HepG2 (cell line): ENCODE data around the gene CAMTA2. TPM values are rescaled to one million over a fixed set of nuclear protein-coding genes. Genes with fewer than 3 reads are reported as not detected.

ENCODE experiments used
- CEBPB ChIP-seq: IDR thresholded peaks from 2 replicates; pipeline ENCODE4 v1.6.1; 2011; ENCODE audit warnings: low read depth, low read length, improper control_type of control experiment, borderline replicate concordance
- EED ChIP-seq: sonication (generic); formaldehyde crosslinking; IDR thresholded peaks from 2 replicates; pipeline ENCODE4 v1.5.0; 2020; ENCODE audit warnings: mild to moderate bottlenecking, missing genetic modification reagents
- FOSL2 ChIP-seq: sonication (generic); formaldehyde crosslinking; IDR thresholded peaks from 2 replicates; pipeline ENCODE4 v1.4.0; 2020; ENCODE audit warnings: missing genetic modification reagents
- HDAC1 ChIP-seq: sonication (generic); formaldehyde crosslinking; IDR thresholded peaks from 2 replicates; pipeline ENCODE4 v1.5.1; 2020; ENCODE audit warnings: mild to moderate bottlenecking, missing genetic modification reagents
- HNF4G ChIP-seq, 2 experiments: sonication (generic) in 1 of 2; formaldehyde crosslinking in 1 of 2; IDR thresholded peaks; 2 replicates each; pipeline versions ENCODE4 v1.4.0 to v1.6.1; 2011 to 2020; ENCODE audit warnings: borderline replicate concordance in 2 of 2, low read depth in 2 of 2, mild to moderate bottlenecking in 2 of 2, low read length in 1 of 2, missing genetic modification reagents in 1 of 2, moderate library complexity in 1 of 2
- ISX ChIP-seq: sonication (generic); formaldehyde crosslinking; conservative IDR thresholded peaks from 2 replicates; pipeline ENCODE4 v1.5.0; 2020; ENCODE audit warnings: missing genetic modification reagents
- ONECUT2 ChIP-seq: sonication (generic); formaldehyde crosslinking; IDR thresholded peaks from 2 replicates; pipeline ENCODE4 v1.4.0; 2020; ENCODE audit warnings: missing genetic modification reagents
- PCBP1 ChIP-seq: fragments of 200-400 bp; formaldehyde crosslinking; IDR thresholded peaks from 2 replicates; pipeline ENCODE4 v1.6.1; 2017; ENCODE audit warnings: mild to moderate bottlenecking, low read depth, low read length, borderline replicate concordance
- RARA ChIP-seq: IDR thresholded peaks from 2 replicates; pipeline ENCODE4 v1.6.1; 2016; ENCODE audit warnings: missing genetic modification reagents, missing compliant biosample characterization
- RELA ChIP-seq: sonication (generic); formaldehyde crosslinking; IDR thresholded peaks from 2 replicates; pipeline ENCODE4 v1.4.0; 2020; ENCODE audit warnings: missing genetic modification reagents
- RXRB ChIP-seq: IDR thresholded peaks from 2 replicates; pipeline ENCODE4 v1.6.1; 2016; ENCODE audit warnings: borderline replicate concordance, missing genetic modification reagents, missing compliant biosample characterization
- TBX2 ChIP-seq: sonication (generic); formaldehyde crosslinking; IDR thresholded peaks from 2 replicates; pipeline ENCODE4 v1.5.0; 2020; ENCODE audit warnings: missing genetic modification reagents, mild to moderate bottlenecking, borderline replicate concordance
- YEATS4 ChIP-seq: sonication (generic); formaldehyde crosslinking; IDR thresholded peaks from 2 replicates; pipeline ENCODE4 v1.4.0; 2020; ENCODE audit warnings: missing genetic modification reagents, borderline replicate concordance
- ZMAT3 ChIP-seq: sonication (generic); formaldehyde crosslinking; conservative IDR thresholded peaks from 2 replicates; pipeline ENCODE4 v1.7.0; 2021; ENCODE audit warnings: missing genetic modification reagents
- ZNF207 ChIP-seq: fragments of 450-650 bp; IDR thresholded peaks from 2 replicates; pipeline ENCODE4 v1.6.1; 2016; ENCODE audit warnings: antibody characterized with exemption, borderline replicate concordance
- ZNF264 ChIP-seq: sonication (generic); formaldehyde crosslinking; IDR thresholded peaks from 2 replicates; pipeline ENCODE4 v1.4.0; 2020; ENCODE audit warnings: missing genetic modification reagents
- ZNF333 ChIP-seq: sonication (generic); formaldehyde crosslinking; IDR thresholded peaks from 2 replicates; pipeline ENCODE4 v1.4.0; 2020; ENCODE audit warnings: mild to moderate bottlenecking, missing genetic modification reagents, borderline replicate concordance
- ZNF343 ChIP-seq: sonication (generic); formaldehyde crosslinking; IDR thresholded peaks from 2 replicates; pipeline ENCODE4 v1.4.0; 2020; ENCODE audit warnings: mild to moderate bottlenecking, missing genetic modification reagents
- ZNF598 ChIP-seq: sonication (generic); formaldehyde crosslinking; IDR thresholded peaks from 2 replicates; pipeline ENCODE4 v1.5.1; 2020; ENCODE audit warnings: mild to moderate bottlenecking, missing genetic modification reagents, borderline replicate concordance
- ZNF678 ChIP-seq: sonication (generic); formaldehyde crosslinking; IDR thresholded peaks from 2 replicates; pipeline ENCODE4 v1.4.0; 2020; ENCODE audit warnings: mild to moderate bottlenecking, missing genetic modification reagents
- ZNF749 ChIP-seq: sonication (generic); formaldehyde crosslinking; IDR thresholded peaks from 2 replicates; pipeline ENCODE4 v1.8.0; 2022; ENCODE audit warnings: mild to moderate bottlenecking, missing genetic modification reagents, moderate library complexity, borderline replicate concordance
- ZSCAN20 ChIP-seq: sonication (generic); formaldehyde crosslinking; IDR thresholded peaks from 2 replicates; pipeline ENCODE4 v1.4.0; 2020; ENCODE audit warnings: missing genetic modification reagents, mild to moderate bottlenecking, borderline replicate concordance
- polyA plus RNA-seq, 8 experiments: library from polyadenylated mRNA; depleted of rRNA in 3 of 8; stranded (reverse) in 7 of 8; unstranded in 1 of 8; fragments of >200 nt; fragmentation: Illumina TruSeq in 4 of 8; extraction: Trizol in 4 of 8; gene quantifications; 2 replicates each; pipeline versions ENCODE4 v1.2.1 to v1.2.3, GENCODE V29; 2011 to 2016; ENCODE audit warnings: low read depth in 4 of 8, missing spikeins in 1 of 8, mixed read lengths in 1 of 8; ENCODE audit not compliant: insufficient read depth in 1 of 8
- total RNA-seq, 5 experiments: library from RNA; depleted of rRNA; stranded (reverse); fragments of >200 nt; fragmentation: Illumina TruSeq; extraction: Trizol; gene quantifications; 2 replicates each; pipeline ENCODE4 v1.2.3, GENCODE V29; 2016; ENCODE audit warnings: low read depth in 1 of 5
- TF ChIP-seq, protein P1 (sequence below): conservative IDR thresholded peaks from 2 replicates; pipeline ENCODE4 v1.6.1; 2018; ENCODE audit warnings: missing genetic modification reagents
- TF ChIP-seq, protein P2 (sequence below): sonication (generic); formaldehyde crosslinking; IDR thresholded peaks from 2 replicates; pipeline ENCODE4 v1.8.0; 2022; ENCODE audit warnings: low read depth, missing genetic modification reagents
- TF ChIP-seq, protein P3 (sequence below): sonication (generic); formaldehyde crosslinking; IDR thresholded peaks from 2 replicates; pipeline ENCODE4 v1.8.0; 2022; ENCODE audit warnings: mild to moderate bottlenecking, missing genetic modification reagents; ENCODE audit not compliant: insufficient replicate concordance
- TF ChIP-seq, protein P4 (sequence below): sonication (generic); formaldehyde crosslinking; IDR thresholded peaks from 2 replicates; pipeline ENCODE4 v1.4.0; 2020; ENCODE audit warnings: missing genetic modification reagents

CAMTA2 gene
- total and polyA plus RNA-seq, 2 of the 13 experiments (the other 11 are each of a cell fraction or from before 2014, with no cell fraction given), result 4.1 to 7.1 TPM

GRCh38 chr17:4939546-4939795, 48.0 kb downstream of the CAMTA2 start (continued):
- TF ChIP-seq, protein P1, sequence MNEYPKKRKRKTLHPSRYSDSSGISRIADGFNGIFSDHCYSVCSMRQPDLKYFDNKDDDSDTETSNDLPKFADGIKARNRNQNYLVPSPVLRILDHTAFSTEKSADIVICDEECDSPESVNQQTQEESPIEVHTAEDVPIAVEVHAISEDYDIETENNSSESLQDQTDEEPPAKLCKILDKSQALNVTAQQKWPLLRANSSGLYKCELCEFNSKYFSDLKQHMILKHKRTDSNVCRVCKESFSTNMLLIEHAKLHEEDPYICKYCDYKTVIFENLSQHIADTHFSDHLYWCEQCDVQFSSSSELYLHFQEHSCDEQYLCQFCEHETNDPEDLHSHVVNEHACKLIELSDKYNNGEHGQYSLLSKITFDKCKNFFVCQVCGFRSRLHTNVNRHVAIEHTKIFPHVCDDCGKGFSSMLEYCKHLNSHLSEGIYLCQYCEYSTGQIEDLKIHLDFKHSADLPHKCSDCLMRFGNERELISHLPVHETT (CRISPR knock-in tag), result no peak
- TF ChIP-seq HDAC1, result peak; percentile 67; the same call in 1 of the 2 replicates
- no peak for TF ChIP-seq ZMAT3
- TF ChIP-seq, protein P2, sequence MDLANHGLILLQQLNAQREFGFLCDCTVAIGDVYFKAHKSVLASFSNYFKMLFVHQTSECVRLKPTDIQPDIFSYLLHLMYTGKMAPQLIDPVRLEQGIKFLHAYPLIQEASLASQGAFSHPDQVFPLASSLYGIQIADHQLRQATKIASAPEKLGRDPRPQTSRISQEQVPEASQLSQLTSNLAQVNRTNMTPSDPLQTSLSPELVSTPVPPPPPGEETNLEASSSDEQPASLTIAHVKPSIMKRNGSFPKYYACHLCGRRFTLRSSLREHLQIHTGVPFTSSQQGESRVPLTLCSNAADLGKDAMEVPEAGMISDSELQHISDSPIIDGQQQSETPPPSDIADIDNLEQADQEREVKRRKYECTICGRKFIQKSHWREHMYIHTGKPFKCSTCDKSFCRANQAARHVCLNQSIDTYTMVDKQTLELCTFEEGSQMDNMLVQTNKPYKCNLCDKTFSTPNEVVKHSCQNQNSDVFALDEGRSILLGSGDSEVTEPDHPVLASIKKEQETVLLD, result no peak
- TF ChIP-seq ZNF598 (CRISPR knock-in tag), result no peak
- TF ChIP-seq RXRB (CRISPR knock-in tag), result no peak
- 0 out of 2 replicates have a peak, but pooled peaks have one; percentile 40 for TF ChIP-seq ZNF749 (CRISPR knock-in tag)
- 0 out of 2 replicates have a peak, but pooled peaks have one; percentile 34 for TF ChIP-seq ZNF678 (CRISPR knock-in tag)
- TF ChIP-seq PCBP1, result 0 out of 2 replicates have a peak, but pooled peaks have one; percentile 51
- no peak for TF ChIP-seq RARA
- TF ChIP-seq ZNF343 (CRISPR knock-in tag), result no peak
- no peak for TF ChIP-seq FOSL2 (CRISPR knock-in tag)
- TF ChIP-seq ZSCAN20 (CRISPR knock-in tag), result peak; percentile 45; the same call in 1 of the 2 replicates
- no peak for TF ChIP-seq ZNF333
- no peak for TF ChIP-seq RELA (CRISPR knock-in tag)
- TF ChIP-seq TBX2 (CRISPR knock-in tag), result no peak
- no peak for TF ChIP-seq YEATS4 (CRISPR knock-in tag)
- TF ChIP-seq, protein P3, sequence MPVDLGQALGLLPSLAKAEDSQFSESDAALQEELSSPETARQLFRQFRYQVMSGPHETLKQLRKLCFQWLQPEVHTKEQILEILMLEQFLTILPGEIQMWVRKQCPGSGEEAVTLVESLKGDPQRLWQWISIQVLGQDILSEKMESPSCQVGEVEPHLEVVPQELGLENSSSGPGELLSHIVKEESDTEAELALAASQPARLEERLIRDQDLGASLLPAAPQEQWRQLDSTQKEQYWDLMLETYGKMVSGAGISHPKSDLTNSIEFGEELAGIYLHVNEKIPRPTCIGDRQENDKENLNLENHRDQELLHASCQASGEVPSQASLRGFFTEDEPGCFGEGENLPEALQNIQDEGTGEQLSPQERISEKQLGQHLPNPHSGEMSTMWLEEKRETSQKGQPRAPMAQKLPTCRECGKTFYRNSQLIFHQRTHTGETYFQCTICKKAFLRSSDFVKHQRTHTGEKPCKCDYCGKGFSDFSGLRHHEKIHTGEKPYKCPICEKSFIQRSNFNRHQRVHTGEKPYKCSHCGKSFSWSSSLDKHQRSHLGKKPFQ (CRISPR knock-in tag), result no peak
- TF ChIP-seq, protein P4, sequence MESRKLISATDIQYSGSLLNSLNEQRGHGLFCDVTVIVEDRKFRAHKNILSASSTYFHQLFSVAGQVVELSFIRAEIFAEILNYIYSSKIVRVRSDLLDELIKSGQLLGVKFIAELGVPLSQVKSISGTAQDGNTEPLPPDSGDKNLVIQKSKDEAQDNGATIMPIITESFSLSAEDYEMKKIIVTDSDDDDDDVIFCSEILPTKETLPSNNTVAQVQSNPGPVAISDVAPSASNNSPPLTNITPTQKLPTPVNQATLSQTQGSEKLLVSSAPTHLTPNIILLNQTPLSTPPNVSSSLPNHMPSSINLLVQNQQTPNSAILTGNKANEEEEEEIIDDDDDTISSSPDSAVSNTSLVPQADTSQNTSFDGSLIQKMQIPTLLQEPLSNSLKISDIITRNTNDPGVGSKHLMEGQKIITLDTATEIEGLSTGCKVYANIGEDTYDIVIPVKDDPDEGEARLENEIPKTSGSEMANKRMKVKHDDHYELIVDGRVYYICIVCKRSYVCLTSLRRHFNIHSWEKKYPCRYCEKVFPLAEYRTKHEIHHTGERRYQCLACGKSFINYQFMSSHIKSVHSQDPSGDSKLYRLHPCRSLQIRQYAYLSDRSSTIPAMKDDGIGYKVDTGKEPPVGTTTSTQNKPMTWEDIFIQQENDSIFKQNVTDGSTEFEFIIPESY (CRISPR knock-in tag), result no peak
- TF ChIP-seq ONECUT2 (CRISPR knock-in tag), result 0 out of 2 replicates have a peak, but pooled peaks have one; percentile 26
- no peak for TF ChIP-seq ISX
- no peak for TF ChIP-seq HNF4G (IDR thresholded peaks at IDR 0.05; ENCODE audit: borderline replicate concordance, low read depth, low read length)
- TF ChIP-seq HNF4G (CRISPR knock-in tag; IDR thresholded peaks at IDR 0.05; ENCODE audit: borderline replicate concordance, low read depth), result no peak
- TF ChIP-seq ZNF264 (CRISPR knock-in tag), result 0 out of 2 replicates have a peak, but pooled peaks have one; percentile 17
- TF ChIP-seq ZNF207, result no peak
- no peak for TF ChIP-seq EED (CRISPR knock-in tag)
- peak; percentile 68; the same call in 1 of the 2 replicates for TF ChIP-seq CEBPB
